Endothelial cell of umbilical vein (primary cell): ENCODE measurements around the gene CRACR2B. TPM values are rescaled to one million over a fixed set of nuclear protein-coding genes. Genes with fewer than 3 reads are reported as not detected.

Experiments used
- BruUV-seq: library from RNA; stranded (reverse); fragments of 400-500 nt; replicated peaks from 2 replicates; lab custom pipeline; 2021; lab: Mats Ljungman, UMichigan
- CTCF ChIA-PET: fragments of 300-600, 350-600 bp; sonication (Branson Sonifier 250); formaldehyde crosslinking; loops from one replicate; lab custom pipeline; 2021; ENCODE audit warnings: antibody characterized with exemption, inconsistent platforms; lab: Charles Lee
- POLR2A ChIA-PET: fragments of 300-600, 350-600 bp; sonication (Branson Sonifier 250); formaldehyde crosslinking; loops from one replicate; lab custom pipeline; 2021; ENCODE audit warnings: antibody characterized with exemption, inconsistent platforms; lab: Charles Lee
- DNase-seq: peaks from one replicate; pipeline ENCODE4 v3.0.0-alpha.2; 2011; ENCODE audit warnings: low read depth, low spot score
- FAIRE-seq: peaks from 2 replicates; lab custom pipeline; 2011; peaks lifted over from hg19 to GRCh38; lab: Jason Lieb, UNC
- H2AFZ ChIP-seq: 2 replicates; pipeline ENCODE4 v1.6.0; 2012; ENCODE audit warnings: low read depth, low read length, control low read depth, inconsistent platforms
- H3K27ac ChIP-seq: 2 replicates; pipeline ENCODE4 v1.5.1; 2011; ENCODE audit warnings: low read depth, mild to moderate bottlenecking, control low read depth, low read length, moderate library complexity; ENCODE audit not compliant: insufficient read depth
- H3K27me3 ChIP-seq, 2 experiments: 2 replicates each; pipeline versions ENCODE4 v1.6.0 to v1.6.1; 2011; ENCODE audit warnings: low read length in 2 of 2, mixed read lengths in 1 of 2; ENCODE audit not compliant: control insufficient read depth in 2 of 2, insufficient read depth in 2 of 2
- H3K36me3 ChIP-seq, 2 experiments: 2 replicates in 1 of 2; 3 replicates in 1 of 2; pipeline ENCODE4 v1.5.1; 2011; ENCODE audit warnings: low read length in 2 of 2, mild to moderate bottlenecking in 1 of 2, moderate library complexity in 1 of 2; ENCODE audit not compliant: control insufficient read depth in 2 of 2, insufficient read depth in 2 of 2; ENCODE audit errors: extremely low read depth in 1 of 2
- H3K4me1 ChIP-seq: 3 replicates; pipeline ENCODE4 v1.5.1; 2011; ENCODE audit warnings: mild to moderate bottlenecking, low read length; ENCODE audit not compliant: control insufficient read depth, insufficient read depth; ENCODE audit errors: extremely low read depth
- H3K4me2 ChIP-seq: 2 replicates; pipeline ENCODE4 v1.6.1; 2011; ENCODE audit warnings: low read length, control low read depth, mixed read lengths; ENCODE audit not compliant: insufficient read depth
- H3K4me3 ChIP-seq, 3 experiments: fragments of 200-600 bp in 1 of 3; sonication (generic), shearing (Covaris generic) in 1 of 3; replicated peaks in 1 of 3; 2 replicates each; pipeline ENCODE4 v1.5.1; 2011 to 2016; ENCODE audit warnings: control low read depth in 3 of 3, low read length in 3 of 3, mild to moderate bottlenecking in 2 of 3, inconsistent platforms in 1 of 3, low read depth in 1 of 3, moderate library complexity in 1 of 3; ENCODE audit not compliant: insufficient read depth in 1 of 3
- H3K79me2 ChIP-seq: 2 replicates; pipeline ENCODE4 v1.6.0; 2012; ENCODE audit warnings: low read length, inconsistent platforms; ENCODE audit not compliant: control insufficient read depth, insufficient read depth
- H3K9ac ChIP-seq: replicated peaks from 2 replicates; pipeline ENCODE3; 2011; ENCODE audit warnings: low read length, control low read depth; ENCODE audit not compliant: insufficient read depth; ENCODE audit errors: extremely low read depth
- H3K9me1 ChIP-seq: replicated peaks from 3 replicates; pipeline ENCODE4 v1.6.0; 2011; ENCODE audit warnings: mild to moderate bottlenecking, low read length; ENCODE audit not compliant: control insufficient read depth, insufficient read depth; ENCODE audit errors: extremely low read depth
- H3K9me3 ChIP-seq: replicated peaks from 2 replicates; pipeline ENCODE4 v1.5.1; 2012; ENCODE audit warnings: low read length, inconsistent platforms; ENCODE audit not compliant: control insufficient read depth, insufficient read depth
- H4K20me1 ChIP-seq: replicated peaks from 2 replicates; pipeline ENCODE3; 2011; ENCODE audit warnings: mild to moderate bottlenecking, low read length; ENCODE audit not compliant: control insufficient read depth, insufficient read depth; ENCODE audit errors: extremely low read depth
- FOS ChIP-seq: IDR thresholded peaks from 2 replicates; pipeline ENCODE4 v1.6.1; 2011; ENCODE audit warnings: mild to moderate bottlenecking, low read length, moderate library complexity, borderline replicate concordance; ENCODE audit not compliant: insufficient read depth
- GATA2 ChIP-seq: IDR thresholded peaks from 2 replicates; pipeline ENCODE4 v1.7.0; 2011; ENCODE audit warnings: low read depth, mild to moderate bottlenecking, moderate library complexity, mixed read lengths, low read length; ENCODE audit not compliant: insufficient read length, insufficient read depth
- JUN ChIP-seq: IDR thresholded peaks from 2 replicates; pipeline ENCODE4 v1.6.1; 2011; ENCODE audit warnings: borderline replicate concordance, low read depth; ENCODE audit not compliant: insufficient read length, insufficient read depth
- MYC ChIP-seq: IDR thresholded peaks from one replicate; pipeline ENCODE4 v1.6.1; 2011; ENCODE audit warnings: mild to moderate bottlenecking, low read depth, low read length
- POLR2A ChIP-seq: IDR thresholded peaks from 2 replicates; pipeline ENCODE4 v1.6.1; 2012; ENCODE audit warnings: low read depth, mild to moderate bottlenecking, control low read depth, low read length
- POLR2AphosphoS5 ChIP-seq: IDR thresholded peaks from 2 replicates; pipeline ENCODE4 v1.6.1; 2012; ENCODE audit warnings: low read depth, mild to moderate bottlenecking, control low read depth, low read length, moderate library complexity; ENCODE audit not compliant: insufficient read depth
- dilution Hi-C: fragments of 300-500 bp; cut with MboI; formaldehyde crosslinking; loops from one replicate; pipeline ENCODE4 v1.15.0; 2019; ENCODE audit warnings: low sequenced_read_pairs; ENCODE audit not compliant: extremely low pct_ligation_motif_present
- intact Hi-C: fragments of 100-400 bp; cut with micrococcal nuclease; formaldehyde crosslinking; loops from one replicate; pipeline ENCODE4 v1.10.0; 2022
- polyA plus RNA-seq, 4 experiments: library from polyadenylated mRNA; depleted of rRNA in 3 of 4; stranded (reverse) in 3 of 4; unstranded in 1 of 4; fragments of >200 nt; gene quantifications; 2 replicates each; pipeline versions ENCODE4 v1.2.1 to v1.2.3, GENCODE V29; 2011 to 2012; ENCODE audit warnings: missing spikeins in 1 of 4
- total RNA-seq: library from RNA; stranded (reverse); gene quantifications from 2 replicates; pipeline ENCODE4 v1.2.3, GENCODE V29; 2021
- TF ChIP-seq, protein P1 (sequence below), 2 donors: IDR thresholded peaks; 1 replicate in 1 of 2; 2 replicates in 1 of 2; pipeline ENCODE4 v1.5.1; 2011; ENCODE audit warnings: low read length in 2 of 2, mild to moderate bottlenecking in 2 of 2, moderate library complexity in 2 of 2, control low read depth in 1 of 2, inconsistent platforms in 1 of 2, low read depth in 1 of 2; ENCODE audit not compliant: insufficient read depth in 1 of 2; ENCODE audit errors: extremely low read depth in 1 of 2
- TF ChIP-seq, protein P2 (sequence below): IDR thresholded peaks from 2 replicates; pipeline ENCODE4 v1.6.1; 2011; ENCODE audit not compliant: insufficient read depth, insufficient read length

CRACR2B gene
- total and polyA plus RNA-seq, 2 donors (not counting 3 experiments of a cell fraction or from before 2014, with no cell fraction given): 8.4 to 9.3 TPM

DNA sequence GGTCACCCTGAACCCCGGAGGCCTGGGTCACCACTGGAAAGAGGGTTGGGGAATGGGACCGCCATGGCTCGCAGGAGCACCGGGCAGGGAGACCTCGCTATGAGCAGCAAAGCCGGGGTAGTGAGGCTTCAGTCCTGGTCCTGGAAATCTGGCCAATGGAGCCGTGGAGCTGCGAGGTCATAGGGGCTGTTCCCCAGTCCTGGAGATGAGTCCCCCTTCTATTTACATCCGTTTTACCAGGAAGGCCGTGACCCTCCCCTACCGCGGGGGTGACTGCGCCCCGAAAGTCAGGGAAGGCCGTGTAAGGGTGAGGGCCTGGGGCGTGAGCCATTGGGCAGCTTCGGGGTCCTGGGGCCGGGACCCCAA is 23.1 kb upstream of the CRACR2B start:
- intact Hi-C loops: no loop called here
- dilution Hi-C loops: no loop called here
- DNase-seq (no peak), FAIRE-seq (no peak)
- no TSS peak for BruUV-seq
- peak overlapping the region; percentile 42 to 74 (median 59) for H3K4me3 ChIP-seq
- no peaks in the 10 kb centered on the region for H3K27me3 ChIP-seq
- peaks cover 12% of the 10 kb centered on the region for H3K79me2 ChIP-seq
- TF ChIP-seq MYC (no peak), JUN (no peak), FOS (no peak), GATA2 (no peak)
- peak overlapping the region; percentile 11 for H2AFZ ChIP-seq
- peak overlapping the region; percentile 91 for H3K4me2 ChIP-seq
- H3K9ac ChIP-seq: peak overlapping the region; percentile 13
- H4K20me1 ChIP-seq: no peaks in the 10 kb centered on the region
- peaks cover 0 to 19% of the 10 kb centered on the region in 2 experiments for H3K36me3 ChIP-seq
- H3K9me1 ChIP-seq: no peaks in the 10 kb centered on the region
- H3K27ac ChIP-seq: peak overlapping the region; percentile 1
- ChIA-PET POLR2A (no interaction called here), CTCF (interaction anchor here (1.0 to 1.6 kb wide), 3 partner anchors 25 to 36 kb away, joined by 3 to 5 read pairs (median 4); no protein-coding TSS in a partner anchor)
- H3K4me1 ChIP-seq: peaks cover 21% of the 10 kb centered on the region
- no peaks in the 10 kb centered on the region for H3K9me3 ChIP-seq

DNA sequence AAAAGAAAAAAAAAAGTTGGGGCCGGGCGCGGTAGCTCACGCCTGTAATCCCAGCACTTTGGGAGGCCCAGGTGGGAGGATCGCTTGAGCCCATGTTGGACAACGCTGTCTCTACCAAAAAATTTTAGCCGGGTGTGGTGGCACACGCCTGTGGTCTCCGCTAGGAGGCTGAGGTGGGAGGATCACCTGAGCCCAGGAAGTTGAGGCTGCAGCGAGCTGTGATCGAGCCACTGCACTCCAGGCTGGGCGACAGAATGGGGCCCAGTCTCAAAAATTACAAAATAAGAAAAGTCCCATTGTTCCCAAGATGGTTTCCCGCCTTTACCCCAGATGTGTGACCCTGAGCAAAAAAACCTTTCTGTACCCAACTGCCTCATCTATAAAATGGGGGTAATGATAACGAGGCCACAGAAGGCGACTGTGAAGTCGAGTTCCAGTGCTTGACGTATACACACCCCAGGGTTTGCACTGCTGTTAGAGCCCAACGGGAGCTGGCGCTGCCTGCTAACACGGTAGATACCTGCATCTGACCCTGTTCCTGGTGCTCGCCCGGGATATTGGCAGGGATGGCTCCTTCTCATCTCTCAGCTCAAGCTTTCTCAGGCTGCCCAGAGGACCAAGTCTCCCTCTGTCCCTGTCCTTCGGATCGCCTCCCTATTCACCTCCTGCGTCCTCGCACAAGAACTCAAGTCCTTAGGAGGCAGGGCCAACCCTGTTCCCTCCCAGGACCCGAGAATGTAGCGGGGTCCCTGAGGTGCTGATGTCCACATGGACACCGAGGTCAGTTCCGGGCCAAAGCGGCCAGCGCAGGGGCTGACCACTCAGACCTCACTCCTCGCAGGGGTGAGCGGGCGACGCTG is 19.1 kb upstream of the CRACR2B start:
- intact Hi-C loops: loop anchor here (1.0 kb wide), 3 partner anchors 11 to 36 kb away; no protein-coding TSS in a partner anchor
- H3K9me3 ChIP-seq: no peaks in the 10 kb centered on the region
- ChIA-PET CTCF (interaction anchor here (1.0 to 1.2 kb wide), 3 partner anchors 10 to 25 kb away, joined by 3 to 6 read pairs (median 4); partner anchors contain the start of genes PNPLA2 and SLC25A22), POLR2A (interaction anchor here (0.9 to 1.8 kb wide), 4 partner anchors 11 to 34 kb away, joined by 3 to 23 read pairs (median 6); partner anchors contain the start of genes PNPLA2 and TSPAN4)
- no peaks in the 10 kb centered on the region for H4K20me1 ChIP-seq
- H3K9ac ChIP-seq: peak overlapping the region; percentile 97
- FAIRE-seq (no peak), DNase-seq (no peak)
- H3K36me3 ChIP-seq: peaks cover 5 to 22% of the 10 kb centered on the region in 2 experiments
- H3K4me2 ChIP-seq: peak overlapping the region; percentile 96
- peaks cover 34% of the 10 kb centered on the region for H3K4me1 ChIP-seq
- H3K79me2 ChIP-seq: peaks cover 41% of the 10 kb centered on the region
- dilution Hi-C loops: no loop called here
- no peaks in the 10 kb centered on the region for H3K9me1 ChIP-seq
- peak overlapping the region; percentile 77 for H2AFZ ChIP-seq
- BruUV-seq: TSS peak; percentile 73
- no peak for TF ChIP-seq POLR2AphosphoS5
- TF ChIP-seq GATA2: no peak
- TF ChIP-seq, protein P1, sequence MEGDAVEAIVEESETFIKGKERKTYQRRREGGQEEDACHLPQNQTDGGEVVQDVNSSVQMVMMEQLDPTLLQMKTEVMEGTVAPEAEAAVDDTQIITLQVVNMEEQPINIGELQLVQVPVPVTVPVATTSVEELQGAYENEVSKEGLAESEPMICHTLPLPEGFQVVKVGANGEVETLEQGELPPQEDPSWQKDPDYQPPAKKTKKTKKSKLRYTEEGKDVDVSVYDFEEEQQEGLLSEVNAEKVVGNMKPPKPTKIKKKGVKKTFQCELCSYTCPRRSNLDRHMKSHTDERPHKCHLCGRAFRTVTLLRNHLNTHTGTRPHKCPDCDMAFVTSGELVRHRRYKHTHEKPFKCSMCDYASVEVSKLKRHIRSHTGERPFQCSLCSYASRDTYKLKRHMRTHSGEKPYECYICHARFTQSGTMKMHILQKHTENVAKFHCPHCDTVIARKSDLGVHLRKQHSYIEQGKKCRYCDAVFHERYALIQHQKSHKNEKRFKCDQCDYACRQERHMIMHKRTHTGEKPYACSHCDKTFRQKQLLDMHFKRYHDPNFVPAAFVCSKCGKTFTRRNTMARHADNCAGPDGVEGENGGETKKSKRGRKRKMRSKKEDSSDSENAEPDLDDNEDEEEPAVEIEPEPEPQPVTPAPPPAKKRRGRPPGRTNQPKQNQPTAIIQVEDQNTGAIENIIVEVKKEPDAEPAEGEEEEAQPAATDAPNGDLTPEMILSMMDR (IDR thresholded peaks at IDR 0.05; ENCODE audit: extremely low read depth in 1 of 2, insufficient read depth in 1 of 2, low read depth in 1 of 2, low read length in 2 of 2): no peak
- TF ChIP-seq, protein P2, sequence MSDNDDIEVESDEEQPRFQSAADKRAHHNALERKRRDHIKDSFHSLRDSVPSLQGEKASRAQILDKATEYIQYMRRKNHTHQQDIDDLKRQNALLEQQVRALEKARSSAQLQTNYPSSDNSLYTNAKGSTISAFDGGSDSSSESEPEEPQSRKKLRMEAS: no peak
- no peak for TF ChIP-seq JUN
- TF ChIP-seq POLR2A: peak; percentile 16
- H3K27ac ChIP-seq: peak overlapping the region; percentile 97
- H3K4me3 ChIP-seq: peak overlapping the region; percentile 77 to 90 (median 80)
- no peaks in the 10 kb centered on the region for H3K27me3 ChIP-seq
